Measurements from ENCODE around the gene ITFG2. TPM values are rescaled to one million over a fixed set of nuclear protein-coding genes. Genes with fewer than 3 reads are reported as not detected.

Gene ITFG2
- total RNA-seq, 1 experiment from 2014 or later, result 23.9 TPM

GRCh38 chr12:2841056-2841650, 28.7 kb downstream of the ITFG2 start:
- Mint-ChIP-seq H3K27ac (no peak overlapping the region), H3K36me3 (peaks cover 10% of the 10 kb centered on the region)
- CTCF ChIA-PET, result interaction anchor here (1.1 to 1.7 kb wide), 2 partner anchors 13 to 41 kb away, joined by 4 to 5 read pairs; no protein-coding TSS in a partner anchor

GRCh38 chr12:2842948-2843347, 30.5 kb downstream of the ITFG2 start:
- ATAC-seq (no peak), DNase-seq (ENCODE audit: low spot score) (no peak)
- CTCF ChIA-PET, result interaction anchor here (1.2 to 1.5 kb wide), 2 partner anchors 11 to 59 kb away, joined by 5 to 8 read pairs; no protein-coding TSS in a partner anchor
- peaks cover 11% of the 10 kb centered on the region for H3K4me1 Mint-ChIP-seq
- peaks cover 10% of the 10 kb centered on the region for H3K36me3 Mint-ChIP-seq
- no peak overlapping the region for H3K4me3 Mint-ChIP-seq
- POLR2A ChIA-PET, result no interaction called here
- H3K27me3 Mint-ChIP-seq (ENCODE audit: low read depth), result no peaks in the 10 kb centered on the region
- no peaks in the 10 kb centered on the region for H3K9me3 Mint-ChIP-seq
- H3K27ac Mint-ChIP-seq, result no peak overlapping the region
- TF ChIP-seq JUN (CRISPR knock-in tag; IDR thresholded peaks at IDR 0.05) (no peak), USF1 (CRISPR knock-in tag; IDR thresholded peaks at IDR 0.05) (no peak), SMAD4 (CRISPR knock-in tag; IDR thresholded peaks at IDR 0.05) (no peak), FOXJ3 (CRISPR knock-in tag; IDR thresholded peaks at IDR 0.05; ENCODE audit: borderline replicate concordance) (no peak), ATF1 (CRISPR knock-in tag; IDR thresholded peaks at IDR 0.05) (no peak), TEAD4 (CRISPR knock-in tag; IDR thresholded peaks at IDR 0.05) (no peak), ZNF121 (CRISPR knock-in tag; IDR thresholded peaks at IDR 0.05) (no peak), MYBL2 (CRISPR knock-in tag; IDR thresholded peaks at IDR 0.05) (no peak)

More at GRCh38 chr12:2841056-2841650, 28.7 kb downstream of the ITFG2 start:
- no peak overlapping the region for H3K4me3 Mint-ChIP-seq
- peaks cover 3% of the 10 kb centered on the region for H3K4me1 Mint-ChIP-seq
- TF ChIP-seq TP53 (CRISPR knock-in tag; IDR thresholded peaks at IDR 0.05) (no peak), PRDM15 (CRISPR knock-in tag; IDR thresholded peaks at IDR 0.05) (no peak), ZNF416 (CRISPR knock-in tag; IDR thresholded peaks at IDR 0.05) (no peak), FOXK1 (CRISPR knock-in tag; IDR thresholded peaks at IDR 0.05) (no peak), CBFB (CRISPR knock-in tag; IDR thresholded peaks at IDR 0.05; ENCODE audit: low read depth) (no peak), TEAD1 (CRISPR knock-in tag; IDR thresholded peaks at IDR 0.05) (no peak), ZNF532 (CRISPR knock-in tag; IDR thresholded peaks at IDR 0.05; ENCODE audit: borderline replicate concordance) (no peak), EMX1 (CRISPR knock-in tag; IDR thresholded peaks at IDR 0.05) (no peak), NFYB (CRISPR knock-in tag; conservative IDR thresholded peaks at IDR 0.05; ENCODE audit: low read depth) (no peak), SMAD3 (CRISPR knock-in tag; IDR thresholded peaks at IDR 0.05; ENCODE audit: borderline replicate concordance) (no peak), MYBL2 (CRISPR knock-in tag; IDR thresholded peaks at IDR 0.05) (no peak), ZNF232 (CRISPR knock-in tag; IDR thresholded peaks at IDR 0.05) (no peak)
- ATAC-seq (no peak), DNase-seq (ENCODE audit: low spot score) (no peak)
- POLR2A ChIA-PET, result no interaction called here
- H3K27me3 Mint-ChIP-seq (ENCODE audit: low read depth), result no peaks in the 10 kb centered on the region
- no peaks in the 10 kb centered on the region for H3K9me3 Mint-ChIP-seq

All from WTC11 (cell line).